SK-N-SH (cell line): ENCODE results near the gene SETBP1.
A peak's percentile ranks its signal among the peaks of the same experiment; 100 is the strongest.

Experiments used
- CHD2 ChIP-seq: fragments of 150-350 bp; IDR thresholded peaks from 2 replicates; pipeline ENCODE4 v1.6.1; 2018; ENCODE audit warnings: low read length; ENCODE audit not compliant: partially characterized antibody
- ELF1 ChIP-seq: IDR thresholded peaks from 2 replicates; pipeline ENCODE4 v1.4.0; 2012
- EP300 ChIP-seq, 2 experiments: IDR thresholded peaks; 2 replicates each; pipeline versions ENCODE4 v1.4.0 to v1.6.1; 2012; ENCODE audit warnings: borderline replicate concordance in 1 of 2, low read depth in 1 of 2, low read length in 1 of 2
- EZH2phosphoT487 ChIP-seq: fragments of 200-600 bp; sonication (generic); IDR thresholded peaks from 2 replicates; pipeline ENCODE4 v1.6.1; 2017; ENCODE audit warnings: low read depth, mixed run types, mild to moderate bottlenecking, antibody characterized with exemption, moderate library complexity, borderline replicate concordance
- FOXM1 ChIP-seq: IDR thresholded peaks from 2 replicates; pipeline ENCODE4 v1.4.0; 2012; ENCODE audit warnings: low read depth, mild to moderate bottlenecking
- GABPA ChIP-seq: IDR thresholded peaks from 2 replicates; pipeline ENCODE4 v1.4.0; 2012; ENCODE audit warnings: low read depth, mild to moderate bottlenecking
- POLR2AphosphoS5 ChIP-seq: IDR thresholded peaks from 2 replicates; pipeline ENCODE4 v1.6.1; 2012; ENCODE audit warnings: low read depth, low read length
- RFX5 ChIP-seq: IDR thresholded peaks from 2 replicates; pipeline ENCODE4 v1.6.1; 2012; ENCODE audit warnings: mild to moderate bottlenecking, improper control_type of control experiment, low read length
- SIN3A ChIP-seq: IDR thresholded peaks from 2 replicates; pipeline ENCODE4 v1.6.1; 2012; ENCODE audit warnings: low read depth, mild to moderate bottlenecking, low read length, moderate library complexity, borderline replicate concordance
- TCF12 ChIP-seq: IDR thresholded peaks from 2 replicates; pipeline ENCODE4 v1.4.0; 2012
- TF ChIP-seq, protein P1 (sequence below): fragments of 200-600 bp; sonication (generic); IDR thresholded peaks from 2 replicates; pipeline ENCODE4 v1.6.1; 2017; ENCODE audit warnings: antibody characterized with exemption, mild to moderate bottlenecking, moderate library complexity
- TF ChIP-seq, protein P2 (sequence below): IDR thresholded peaks from 2 replicates; pipeline ENCODE4 v1.6.1; 2012; ENCODE audit warnings: mild to moderate bottlenecking, low read depth, low read length, moderate library complexity

DNA sequence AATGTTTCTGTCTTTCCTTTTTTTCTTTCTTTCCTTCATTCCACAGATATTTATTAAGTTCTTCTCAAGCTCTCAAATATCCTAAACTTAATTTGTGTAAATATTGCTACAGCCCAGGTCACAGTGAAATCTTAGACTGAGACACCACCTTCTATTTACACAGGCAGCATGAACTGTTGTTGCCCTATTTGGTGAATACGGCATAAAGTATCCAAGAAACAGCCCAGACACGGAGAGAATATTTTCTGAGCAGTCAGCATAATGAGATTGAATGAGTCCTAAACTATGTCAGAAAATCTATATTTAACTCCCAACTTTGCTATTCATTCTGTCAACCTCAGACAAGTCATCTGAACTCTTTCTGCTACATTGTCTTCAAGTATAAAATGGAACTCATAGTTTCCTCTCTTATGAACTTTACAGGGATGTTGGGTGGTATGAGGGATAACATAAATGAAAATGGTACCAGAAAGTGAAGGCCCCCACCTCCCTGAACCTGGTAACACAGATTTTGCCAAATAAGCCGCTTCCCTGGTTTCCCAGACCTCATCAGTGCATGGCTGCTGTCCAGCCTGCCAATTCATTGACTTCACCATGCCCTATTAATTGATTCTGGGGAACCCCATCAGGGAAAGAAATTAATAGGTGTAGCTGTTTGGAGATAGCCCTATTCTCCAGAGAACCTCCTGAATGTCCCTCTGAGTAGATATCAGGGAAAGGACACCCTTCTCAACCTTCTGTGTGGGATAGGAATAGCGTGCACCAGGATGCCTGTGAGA, 235.9 kb downstream of the SETBP1 start:
- TF ChIP-seq RFX5, result no peak
- TF ChIP-seq FOXM1, result no peak
- TF ChIP-seq POLR2AphosphoS5, result no peak
- TF ChIP-seq, protein P1, sequence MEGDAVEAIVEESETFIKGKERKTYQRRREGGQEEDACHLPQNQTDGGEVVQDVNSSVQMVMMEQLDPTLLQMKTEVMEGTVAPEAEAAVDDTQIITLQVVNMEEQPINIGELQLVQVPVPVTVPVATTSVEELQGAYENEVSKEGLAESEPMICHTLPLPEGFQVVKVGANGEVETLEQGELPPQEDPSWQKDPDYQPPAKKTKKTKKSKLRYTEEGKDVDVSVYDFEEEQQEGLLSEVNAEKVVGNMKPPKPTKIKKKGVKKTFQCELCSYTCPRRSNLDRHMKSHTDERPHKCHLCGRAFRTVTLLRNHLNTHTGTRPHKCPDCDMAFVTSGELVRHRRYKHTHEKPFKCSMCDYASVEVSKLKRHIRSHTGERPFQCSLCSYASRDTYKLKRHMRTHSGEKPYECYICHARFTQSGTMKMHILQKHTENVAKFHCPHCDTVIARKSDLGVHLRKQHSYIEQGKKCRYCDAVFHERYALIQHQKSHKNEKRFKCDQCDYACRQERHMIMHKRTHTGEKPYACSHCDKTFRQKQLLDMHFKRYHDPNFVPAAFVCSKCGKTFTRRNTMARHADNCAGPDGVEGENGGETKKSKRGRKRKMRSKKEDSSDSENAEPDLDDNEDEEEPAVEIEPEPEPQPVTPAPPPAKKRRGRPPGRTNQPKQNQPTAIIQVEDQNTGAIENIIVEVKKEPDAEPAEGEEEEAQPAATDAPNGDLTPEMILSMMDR, result no peak
- TF ChIP-seq EZH2phosphoT487, result no peak
- no peak for TF ChIP-seq CHD2
- no peak for TF ChIP-seq EP300 (IDR thresholded peaks at IDR 0.05; ENCODE audit: borderline replicate concordance in 1 of 2, low read depth in 1 of 2, low read length in 1 of 2)
- no peak for TF ChIP-seq ELF1
- TF ChIP-seq, protein P2, sequence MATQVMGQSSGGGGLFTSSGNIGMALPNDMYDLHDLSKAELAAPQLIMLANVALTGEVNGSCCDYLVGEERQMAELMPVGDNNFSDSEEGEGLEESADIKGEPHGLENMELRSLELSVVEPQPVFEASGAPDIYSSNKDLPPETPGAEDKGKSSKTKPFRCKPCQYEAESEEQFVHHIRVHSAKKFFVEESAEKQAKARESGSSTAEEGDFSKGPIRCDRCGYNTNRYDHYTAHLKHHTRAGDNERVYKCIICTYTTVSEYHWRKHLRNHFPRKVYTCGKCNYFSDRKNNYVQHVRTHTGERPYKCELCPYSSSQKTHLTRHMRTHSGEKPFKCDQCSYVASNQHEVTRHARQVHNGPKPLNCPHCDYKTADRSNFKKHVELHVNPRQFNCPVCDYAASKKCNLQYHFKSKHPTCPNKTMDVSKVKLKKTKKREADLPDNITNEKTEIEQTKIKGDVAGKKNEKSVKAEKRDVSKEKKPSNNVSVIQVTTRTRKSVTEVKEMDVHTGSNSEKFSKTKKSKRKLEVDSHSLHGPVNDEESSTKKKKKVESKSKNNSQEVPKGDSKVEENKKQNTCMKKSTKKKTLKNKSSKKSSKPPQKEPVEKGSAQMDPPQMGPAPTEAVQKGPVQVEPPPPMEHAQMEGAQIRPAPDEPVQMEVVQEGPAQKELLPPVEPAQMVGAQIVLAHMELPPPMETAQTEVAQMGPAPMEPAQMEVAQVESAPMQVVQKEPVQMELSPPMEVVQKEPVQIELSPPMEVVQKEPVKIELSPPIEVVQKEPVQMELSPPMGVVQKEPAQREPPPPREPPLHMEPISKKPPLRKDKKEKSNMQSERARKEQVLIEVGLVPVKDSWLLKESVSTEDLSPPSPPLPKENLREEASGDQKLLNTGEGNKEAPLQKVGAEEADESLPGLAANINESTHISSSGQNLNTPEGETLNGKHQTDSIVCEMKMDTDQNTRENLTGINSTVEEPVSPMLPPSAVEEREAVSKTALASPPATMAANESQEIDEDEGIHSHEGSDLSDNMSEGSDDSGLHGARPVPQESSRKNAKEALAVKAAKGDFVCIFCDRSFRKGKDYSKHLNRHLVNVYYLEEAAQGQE, result peak; percentile 34; the same call in 1 of the 2 replicates
- TF ChIP-seq GABPA, result no peak
- no peak for TF ChIP-seq TCF12
- no peak for TF ChIP-seq SIN3A
